ENCODE results near the gene CHRNA9.

Gene CHRNA9

DNA sequence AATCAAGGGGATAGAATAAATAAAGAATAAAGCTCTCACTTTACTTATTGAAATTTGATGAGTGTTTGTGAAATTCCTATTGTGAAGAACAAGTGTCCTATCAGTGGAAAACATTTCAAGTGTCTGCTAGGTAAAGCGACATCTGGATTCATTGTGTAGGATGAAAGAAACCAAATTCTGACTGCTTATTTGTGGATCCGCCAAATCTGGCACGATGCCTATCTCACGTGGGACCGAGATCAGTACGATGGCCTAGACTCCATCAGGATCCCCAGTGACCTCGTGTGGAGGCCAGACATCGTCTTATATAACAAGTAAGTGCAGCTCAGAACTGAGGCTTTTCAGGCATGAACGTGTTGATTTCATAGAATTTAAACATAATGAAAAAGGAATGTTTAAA is 1.9 kb downstream of the CHRNA9 start:
- no peak for DNase-seq (ENCODE audit: low read depth, low spot score)

GRCh38 chr4:40337523-40337922 is 2.4 kb downstream of the CHRNA9 start:
- no peak for DNase-seq (ENCODE audit: low read depth, low spot score)

- DNase-seq (ENCODE audit: low read depth, low spot score): no peak
These were observed 4.9 kb downstream of the CHRNA9 start for GRCh38 chr4:40340030-40340429.

DNA sequence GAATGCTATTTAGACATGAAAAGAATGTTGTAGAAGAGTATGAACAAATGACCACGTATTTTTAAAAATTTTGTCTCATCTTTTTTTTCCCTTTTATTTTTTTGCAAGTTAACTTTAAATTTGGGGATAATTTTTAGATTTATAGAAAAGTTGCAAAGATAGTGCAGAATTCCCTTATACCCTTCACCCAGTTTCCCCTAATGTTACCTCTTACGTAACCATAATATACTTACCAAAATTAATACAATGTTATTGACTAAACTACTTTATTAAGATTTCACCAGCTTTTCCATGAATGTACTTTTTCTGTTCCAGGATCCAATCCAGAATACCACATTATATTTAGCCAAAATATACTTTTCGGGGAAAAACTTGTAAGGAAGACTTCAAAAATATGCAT is 12.3 kb downstream of the CHRNA9 start:
- no peak for DNase-seq (ENCODE audit: low read depth, low spot score)

GRCh38 chr4:40348000-40348399 is 12.9 kb downstream of the CHRNA9 start:
- no peak for DNase-seq (ENCODE audit: low read depth, low spot score)

GRCh38 chr4:40349561-40350198 is 14.5 kb downstream of the CHRNA9 start:
- DNase-seq (ENCODE audit: low read depth, low spot score): no peak

DNA sequence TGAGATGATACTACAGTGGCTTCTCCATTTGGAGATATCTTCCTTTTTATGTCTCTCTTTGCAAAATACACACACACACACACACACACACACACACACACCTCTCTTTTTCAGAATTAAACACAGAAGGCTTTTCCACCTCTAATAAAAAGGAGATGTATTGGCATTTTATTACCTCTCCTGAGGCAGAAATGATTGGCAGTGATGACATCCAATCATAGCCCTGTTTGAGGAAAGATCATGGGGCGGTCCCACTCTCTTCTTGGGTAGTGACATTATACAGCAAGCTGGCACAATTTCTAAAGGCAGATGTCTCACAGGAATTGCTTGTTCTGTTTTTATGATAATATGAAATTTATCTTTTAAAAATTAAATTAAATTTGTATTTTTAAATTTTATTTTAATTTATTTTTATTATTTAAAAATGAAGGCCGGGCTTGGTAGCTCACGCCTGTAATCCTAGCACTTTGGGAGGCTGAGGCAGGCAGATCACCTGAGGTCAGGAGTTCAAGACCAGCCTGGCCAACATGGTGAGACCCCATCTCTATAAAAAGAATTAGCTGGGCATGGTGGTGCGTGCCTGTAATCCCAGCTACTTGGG is 15.6 kb downstream of the CHRNA9 start:
- no peak for DNase-seq (ENCODE audit: low read depth, low spot score)

- no peak for DNase-seq (ENCODE audit: low read depth, low spot score)
These were observed 19.0 kb downstream of the CHRNA9 start for GRCh38 chr4:40354158-40354557.

- no peak for DNase-seq (ENCODE audit: low read depth, low spot score)
These were observed 20.0 kb downstream of the CHRNA9 start for GRCh38 chr4:40355131-40355530.

DNA sequence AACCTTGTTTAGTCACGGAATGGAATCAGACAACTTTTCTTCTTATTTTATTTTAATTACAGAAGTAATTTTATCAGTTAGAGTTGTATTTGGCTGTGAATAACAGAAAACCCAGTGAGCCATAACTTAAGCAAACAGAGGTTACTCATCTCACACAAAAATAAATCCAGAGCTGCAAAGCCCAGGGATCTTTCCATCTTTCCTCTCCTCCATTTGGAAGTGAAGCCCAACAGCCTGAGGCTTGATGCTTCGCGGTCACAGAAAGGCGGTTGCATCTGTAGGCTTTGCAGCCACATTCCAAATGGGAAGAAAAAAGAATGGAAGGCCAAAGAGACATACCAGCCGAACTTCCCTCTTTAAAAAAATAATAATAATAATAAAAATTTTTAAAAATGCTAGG is 22.6 kb downstream of the CHRNA9 start:
- no peak for DNase-seq (ENCODE audit: low read depth, low spot score)

GRCh38 chr4:40361338-40361737 is 26.2 kb downstream of the CHRNA9 start:
- DNase-seq (ENCODE audit: low read depth, low spot score): no peak

- no peak for DNase-seq (ENCODE audit: low read depth, low spot score)
These were observed 28.3 kb downstream of the CHRNA9 start for GRCh38 chr4:40363382-40363920.

GRCh38 chr4:40363945-40364344 is 28.8 kb downstream of the CHRNA9 start:
- no peak for DNase-seq (ENCODE audit: low read depth, low spot score)

DNA sequence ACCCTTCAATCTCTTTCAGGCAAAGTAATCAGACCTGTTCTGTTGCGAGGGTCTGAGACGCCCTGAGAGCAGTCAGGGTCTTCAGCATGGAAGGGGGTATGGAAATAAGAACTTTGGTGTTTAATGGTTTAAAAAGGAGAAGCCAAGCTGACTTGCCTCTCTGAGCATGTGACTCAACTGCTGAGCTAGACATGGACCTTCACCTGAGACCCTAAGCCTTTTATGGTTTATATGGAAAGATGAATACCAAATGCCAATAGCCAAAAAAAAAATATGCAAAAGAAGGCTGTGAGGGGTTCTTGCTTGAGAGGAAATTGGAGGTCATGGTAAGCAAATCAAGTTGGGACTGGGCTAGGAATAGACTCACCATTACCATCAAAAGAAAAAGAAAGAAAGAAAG is 30.6 kb downstream of the CHRNA9 start:
- DNase-seq (ENCODE audit: low read depth, low spot score): no peak

- no peak for DNase-seq (ENCODE audit: low read depth, low spot score)
These were observed 32.3 kb downstream of the CHRNA9 start for GRCh38 chr4:40367451-40367850.

DNA sequence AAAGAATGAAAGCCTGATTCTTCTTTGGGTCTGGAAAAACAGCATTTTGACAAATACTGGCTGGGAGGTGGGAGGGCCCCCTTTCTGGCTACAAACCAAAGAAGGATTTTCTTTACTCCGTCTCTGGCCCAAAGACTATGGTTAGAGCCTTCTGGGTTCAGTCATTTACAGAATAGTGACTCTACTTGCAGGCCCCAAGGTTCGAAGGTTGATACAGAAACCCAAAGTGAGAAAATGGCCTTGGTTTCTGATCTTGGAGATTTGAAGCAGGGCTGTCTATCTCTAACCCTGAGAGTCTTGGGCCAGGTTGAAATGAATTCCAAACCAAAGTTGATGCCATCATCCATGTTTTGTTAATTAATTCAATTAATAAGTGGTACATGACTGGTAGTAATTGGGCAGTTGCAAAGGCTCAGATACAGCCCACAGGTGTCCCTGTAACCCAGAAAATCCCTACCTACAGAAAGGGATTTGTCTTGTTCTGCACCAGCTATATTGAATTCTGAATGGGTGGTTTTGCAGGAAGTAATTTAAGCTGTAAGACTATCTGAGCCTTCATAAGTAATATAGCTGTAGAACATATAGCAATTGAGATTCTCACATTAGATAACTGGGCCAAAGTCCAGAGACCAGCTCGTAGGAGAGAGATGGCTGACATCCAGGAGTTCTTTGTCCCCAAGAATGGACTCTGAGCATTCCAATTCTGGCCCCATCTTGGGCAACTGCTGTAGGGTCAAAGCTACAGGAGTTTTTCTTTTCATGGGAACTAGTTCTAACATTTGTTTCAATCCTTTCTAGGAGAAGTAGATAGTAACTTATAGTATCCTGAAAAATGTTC is 34.5 kb downstream of the CHRNA9 start:
- DNase-seq (ENCODE audit: low read depth, low spot score): no peak

- no peak for DNase-seq (ENCODE audit: low read depth, low spot score)
These were observed 37.5 kb downstream of the CHRNA9 start for GRCh38 chr4:40372651-40373050.

- DNase-seq (ENCODE audit: low read depth, low spot score): no peak
These were observed 38.5 kb downstream of the CHRNA9 start for GRCh38 chr4:40373636-40374035.

DNA sequence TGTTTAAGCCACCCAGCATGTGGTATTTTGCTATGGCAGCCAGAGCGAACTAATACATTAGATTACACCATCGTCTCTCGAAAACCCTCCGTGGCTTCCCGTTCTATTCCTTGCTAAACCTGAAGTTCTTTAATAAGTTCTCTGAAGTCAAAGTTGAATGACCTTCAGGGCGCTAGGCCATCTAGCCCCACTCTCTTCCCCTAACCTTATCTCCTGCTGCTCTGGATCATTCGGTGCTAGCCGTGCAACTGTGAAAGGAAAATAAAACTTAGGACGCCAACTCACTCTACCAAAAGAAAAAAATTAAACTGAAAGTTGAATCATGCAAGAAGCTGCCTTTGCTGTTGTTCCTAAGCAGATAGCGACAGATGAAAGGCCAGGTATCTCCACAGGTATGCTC is 40.0 kb downstream of the CHRNA9 start:
- no peak for DNase-seq (ENCODE audit: low read depth, low spot score)

DNA sequence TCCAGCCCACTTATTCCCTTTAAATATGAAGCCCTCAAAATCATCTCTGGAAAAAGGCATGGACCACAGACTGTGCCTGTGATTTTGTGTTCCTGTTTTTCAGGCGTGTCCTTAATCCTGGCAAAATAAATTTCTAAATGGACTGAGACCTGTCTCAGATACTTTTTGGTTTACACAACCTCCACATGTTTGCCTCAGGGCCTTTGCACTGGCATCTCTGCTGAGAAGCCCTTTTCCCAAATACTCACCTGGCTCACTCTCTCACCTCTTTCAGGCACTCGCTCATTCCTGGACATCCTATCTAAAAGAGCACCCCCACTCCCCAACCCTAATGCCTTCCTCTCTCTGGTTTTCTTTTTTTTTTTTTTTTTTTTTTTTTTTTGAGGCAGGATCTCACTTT is 40.5 kb downstream of the CHRNA9 start:
- no peak for DNase-seq (ENCODE audit: low read depth, low spot score)

DNA sequence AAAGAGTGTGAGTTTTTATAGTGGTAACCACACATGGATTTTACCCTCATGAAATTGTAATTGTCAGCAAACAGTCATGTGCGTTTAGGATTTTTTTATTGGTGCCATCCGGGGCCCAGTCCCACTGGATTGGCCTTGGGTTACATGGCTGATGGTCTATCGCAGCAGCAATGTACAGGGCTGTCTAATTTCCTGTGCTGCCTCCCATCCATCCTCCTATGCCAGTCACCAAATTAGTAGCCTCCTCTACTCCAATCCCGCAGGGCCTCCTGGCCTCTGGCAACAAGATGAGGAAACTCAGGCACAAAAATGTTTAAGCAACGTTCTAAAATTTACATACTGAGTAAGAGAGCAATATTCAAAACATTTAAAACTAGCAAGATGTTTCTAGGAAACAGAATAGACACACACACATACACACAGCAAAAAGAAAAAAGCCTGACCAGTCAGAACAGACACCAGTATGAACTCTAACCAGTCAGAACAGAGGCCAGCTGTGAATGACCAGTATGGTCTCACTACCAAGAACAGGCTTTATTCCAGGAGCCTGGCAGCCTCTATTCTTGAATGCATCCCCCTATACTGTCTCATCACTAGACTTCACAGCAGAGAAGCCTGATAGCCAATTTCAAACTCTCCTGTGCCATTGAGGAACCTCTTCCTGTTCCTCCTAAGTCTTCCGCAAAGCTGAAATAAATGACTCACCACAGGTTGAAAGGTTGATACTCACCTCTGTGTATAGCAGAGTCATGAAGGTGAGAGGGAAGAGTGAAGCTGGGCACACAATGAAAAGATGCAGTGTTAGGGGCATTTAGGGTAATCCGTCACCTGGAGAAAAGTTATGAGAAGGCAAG is 42.6 kb downstream of the CHRNA9 start:
- no peak for DNase-seq (ENCODE audit: low read depth, low spot score)

GRCh38 chr4:40378619-40379018 is 43.5 kb downstream of the CHRNA9 start:
- DNase-seq (ENCODE audit: low read depth, low spot score): no peak

All from smooth muscle cell of the brain vasculature (primary cell).